Caki2 (cell line): ENCODE measurements around the gene KMT2A. TPM values are rescaled to one million over a fixed set of nuclear protein-coding genes. Genes with fewer than 3 reads are reported as not detected.
"Not testable (repeated sequence)": the region's sequence is repeated elsewhere in the genome, so short reads cannot be mapped to it uniquely, and the experiment has no call there.

ENCODE experiments used
- DNase-seq: peaks from one replicate; pipeline ENCODE4 v3.0.0-alpha.2; 2015; ENCODE audit warnings: low read depth
- in situ Hi-C: cut with HindIII; loops from 2 replicates; pipeline ENCODE4 v1.10.0; 2016; ENCODE audit warnings: low sequenced_read_pairs, low pct_unique_long_range_greater_than_20kb, mixed read lengths
- total RNA-seq: library from RNA; depleted of rRNA; stranded (reverse); fragments of >200 nt; shearing (Covaris generic); gene quantifications from 2 replicates; pipeline ENCODE4 v1.2.3, GENCODE V29; 2014; ENCODE audit warnings: low replicate concordance

Gene KMT2A
- total RNA-seq, 1 experiment from 2014 or later, result 20.3 TPM

DNA sequence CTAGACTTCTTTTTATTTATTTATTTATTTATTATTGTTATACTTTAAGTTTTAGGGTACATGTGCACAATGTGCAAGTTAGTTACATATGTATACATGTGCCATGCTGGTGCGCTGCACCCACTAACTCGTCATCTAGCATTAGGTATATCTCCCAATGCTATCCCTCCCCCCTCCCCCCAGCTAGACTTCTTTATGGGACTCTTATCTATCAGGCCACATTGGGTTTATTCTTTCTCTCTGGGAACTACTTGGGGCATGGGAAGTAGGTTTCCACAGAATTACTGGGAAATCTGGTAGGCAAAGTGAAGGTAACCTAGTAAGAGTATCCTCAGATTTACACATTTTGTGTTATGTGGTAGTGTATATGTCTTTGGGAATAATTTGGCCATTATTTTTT, 32.7 kb downstream of the KMT2A start:
- DNase-seq, in situ Hi-C loops: not testable (repeated sequence)

DNA sequence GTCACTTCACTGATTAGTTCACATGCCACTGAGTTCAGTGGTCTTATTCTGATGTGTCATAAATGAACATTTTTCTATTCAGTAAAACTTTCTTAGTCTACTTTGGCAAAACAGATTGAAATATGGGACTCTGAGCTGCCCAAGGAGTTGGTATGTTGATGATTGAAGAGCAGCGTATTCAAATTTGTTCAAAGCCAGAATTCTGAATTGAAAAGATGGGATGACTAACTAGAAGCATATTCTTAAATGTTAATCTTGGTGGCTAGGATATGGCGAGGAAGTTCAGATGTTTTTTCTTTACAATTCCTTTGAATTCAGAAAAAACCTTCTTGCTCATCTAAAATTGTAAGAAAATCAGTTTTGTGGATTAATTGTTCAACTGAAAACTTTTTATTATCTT, 34.7 kb downstream of the KMT2A start:
- no peak for DNase-seq
- in situ Hi-C loops, result no loop called here

DNA sequence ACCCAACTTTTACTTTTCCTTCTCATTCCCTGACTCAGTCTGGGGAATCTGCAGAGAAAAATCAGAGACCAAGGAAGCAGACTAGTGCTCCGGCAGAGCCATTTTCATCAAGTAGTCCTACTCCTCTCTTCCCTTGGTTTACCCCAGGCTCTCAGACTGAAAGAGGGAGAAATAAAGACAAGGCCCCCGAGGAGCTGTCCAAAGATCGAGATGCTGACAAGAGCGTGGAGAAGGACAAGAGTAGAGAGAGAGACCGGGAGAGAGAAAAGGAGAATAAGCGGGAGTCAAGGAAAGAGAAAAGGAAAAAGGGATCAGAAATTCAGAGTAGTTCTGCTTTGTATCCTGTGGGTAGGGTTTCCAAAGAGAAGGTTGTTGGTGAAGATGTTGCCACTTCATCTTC, 37.2 kb downstream of the KMT2A start:
- in situ Hi-C loops, result no loop called here
- no peak for DNase-seq

DNA sequence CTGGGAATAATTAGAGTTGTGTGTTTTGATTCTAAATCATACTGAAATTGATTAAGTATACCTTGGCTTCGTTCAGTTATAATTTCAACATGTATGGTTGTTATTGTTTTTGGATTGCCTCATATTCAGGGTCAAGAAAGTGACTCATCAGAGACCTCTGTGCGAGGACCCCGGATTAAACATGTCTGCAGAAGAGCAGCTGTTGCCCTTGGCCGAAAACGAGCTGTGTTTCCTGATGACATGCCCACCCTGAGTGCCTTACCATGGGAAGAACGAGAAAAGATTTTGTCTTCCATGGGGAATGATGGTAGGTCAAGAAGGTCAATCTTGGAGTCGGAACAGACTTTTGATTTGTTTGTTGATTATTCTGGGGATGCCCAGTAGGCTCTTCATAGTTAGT, 40.4 kb downstream of the KMT2A start:
- in situ Hi-C loops, result no loop called here
- DNase-seq, result no peak

DNA sequence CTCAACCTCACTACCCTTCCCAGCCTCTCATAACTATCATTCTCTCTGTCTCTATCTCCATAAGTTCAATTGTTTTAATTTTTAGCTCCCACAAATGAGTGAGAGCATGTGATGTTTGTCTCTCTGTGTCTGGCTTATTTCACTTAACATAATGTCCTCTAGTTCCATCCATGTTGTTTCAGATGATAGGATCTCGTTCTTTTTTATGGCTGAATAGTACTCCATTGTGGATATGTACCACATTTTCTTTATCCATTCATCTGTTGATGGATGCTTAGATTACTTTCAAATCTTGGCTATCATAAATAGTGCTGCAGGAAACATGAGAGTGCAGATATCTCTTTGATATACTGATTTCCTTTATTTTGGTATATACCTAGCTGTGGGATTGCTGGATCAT, 44.9 kb downstream of the KMT2A start:
- in situ Hi-C loops, result not testable (repeated sequence)

DNA sequence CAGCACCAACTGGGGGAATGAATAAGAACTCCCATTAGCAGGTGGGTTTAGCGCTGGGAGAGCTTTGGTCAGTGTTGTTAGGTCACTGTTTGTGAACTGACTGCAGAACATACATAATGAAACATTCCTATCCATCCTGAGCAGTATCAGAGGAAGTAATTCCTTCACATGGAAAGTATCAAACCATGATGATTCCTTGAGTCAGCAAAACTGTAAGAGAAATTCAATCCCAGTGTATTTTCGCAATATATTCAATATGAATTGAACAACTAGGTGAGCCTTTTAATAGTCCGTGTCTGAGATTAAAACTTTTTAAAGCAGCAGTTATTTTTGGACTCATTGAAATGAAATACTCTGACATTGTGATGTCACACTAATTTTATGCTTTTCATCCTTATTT, 48.1 kb downstream of the KMT2A start:
- DNase-seq, result no peak
- in situ Hi-C loops, result no loop called here

More for the DNA sequence above, 44.9 kb downstream of the KMT2A start:
- DNase-seq, result not testable (repeated sequence)

DNA sequence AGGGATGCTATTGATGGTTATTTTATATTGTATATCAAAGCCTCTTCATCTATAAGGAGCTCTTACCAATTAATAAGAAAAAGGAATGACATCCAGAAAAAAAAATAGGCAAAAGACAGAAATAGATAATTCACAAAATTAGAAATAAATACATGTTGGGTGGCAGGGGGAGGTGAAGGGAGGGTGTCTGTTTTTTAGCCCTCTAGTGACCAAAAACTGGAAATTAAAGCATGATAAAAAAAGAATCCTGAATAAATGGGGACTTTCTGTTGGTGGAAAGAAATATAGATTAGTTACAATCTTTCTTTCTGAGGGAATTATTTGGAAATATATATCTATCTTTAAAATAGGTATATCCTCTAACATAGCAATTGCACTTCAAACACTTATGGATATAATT, 49.0 kb downstream of the KMT2A start:
- in situ Hi-C loops, result no loop called here
- DNase-seq, result no peak

DNA sequence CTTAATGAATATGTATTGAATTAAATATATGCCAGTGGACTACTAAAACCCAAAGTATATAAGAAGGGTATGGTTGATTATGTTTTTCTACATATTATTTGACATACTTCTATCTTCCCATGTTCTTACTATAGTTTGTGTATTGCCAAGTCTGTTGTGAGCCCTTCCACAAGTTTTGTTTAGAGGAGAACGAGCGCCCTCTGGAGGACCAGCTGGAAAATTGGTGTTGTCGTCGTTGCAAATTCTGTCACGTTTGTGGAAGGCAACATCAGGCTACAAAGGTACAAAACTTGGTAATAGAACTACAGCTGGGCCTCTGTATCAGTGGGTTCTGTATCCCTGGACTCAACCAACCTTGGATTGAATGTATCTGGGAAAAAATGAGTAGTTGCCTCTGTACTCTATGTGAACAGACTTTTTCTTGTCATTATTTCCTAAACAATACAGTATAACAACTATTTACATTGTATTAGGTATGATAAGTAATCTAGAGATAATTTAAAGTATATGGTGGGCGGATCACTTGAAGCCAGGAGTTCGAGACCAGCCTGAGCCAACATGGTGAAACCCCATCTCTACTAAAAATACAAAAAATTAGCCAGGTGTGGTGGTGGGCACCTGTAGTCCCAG, 52.3 kb downstream of the KMT2A start:
- in situ Hi-C loops, result no loop called here
- DNase-seq, result peak; percentile 43

DNA sequence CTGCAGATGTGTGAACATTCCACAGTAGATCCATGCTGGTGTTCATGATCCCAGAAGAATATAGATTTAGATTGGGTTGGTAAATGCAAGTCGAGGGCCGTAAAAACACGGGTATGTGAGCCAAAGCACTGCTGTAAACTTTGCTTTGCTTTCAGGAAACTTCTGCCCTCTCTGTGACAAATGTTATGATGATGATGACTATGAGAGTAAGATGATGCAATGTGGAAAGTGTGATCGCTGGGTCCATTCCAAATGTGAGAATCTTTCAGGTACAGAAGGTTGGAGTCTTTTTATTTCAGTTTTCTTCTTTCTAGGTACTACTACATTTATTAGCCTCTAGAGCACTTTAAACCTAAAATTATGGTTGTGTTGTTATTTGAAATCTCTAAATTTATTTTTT, 54.7 kb downstream of the KMT2A start:
- in situ Hi-C loops, result no loop called here
- no peak for DNase-seq

DNA sequence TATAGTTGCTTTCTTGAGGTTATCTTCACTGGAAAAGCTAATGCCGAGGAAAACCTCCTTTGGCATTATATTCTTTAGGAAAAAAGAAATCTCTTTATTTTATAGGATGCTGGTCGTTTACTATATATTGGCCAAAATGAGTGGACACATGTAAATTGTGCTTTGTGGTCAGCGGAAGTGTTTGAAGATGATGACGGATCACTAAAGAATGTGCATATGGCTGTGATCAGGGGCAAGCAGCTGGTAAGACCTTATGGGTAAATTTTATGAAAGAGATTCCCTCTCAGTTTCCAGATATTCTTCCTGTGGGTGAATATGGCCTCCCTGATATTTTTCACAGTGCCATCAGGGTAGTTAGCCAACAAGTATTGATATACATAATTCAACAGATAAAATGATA, 61.5 kb downstream of the KMT2A start:
- no peak for DNase-seq

DNA sequence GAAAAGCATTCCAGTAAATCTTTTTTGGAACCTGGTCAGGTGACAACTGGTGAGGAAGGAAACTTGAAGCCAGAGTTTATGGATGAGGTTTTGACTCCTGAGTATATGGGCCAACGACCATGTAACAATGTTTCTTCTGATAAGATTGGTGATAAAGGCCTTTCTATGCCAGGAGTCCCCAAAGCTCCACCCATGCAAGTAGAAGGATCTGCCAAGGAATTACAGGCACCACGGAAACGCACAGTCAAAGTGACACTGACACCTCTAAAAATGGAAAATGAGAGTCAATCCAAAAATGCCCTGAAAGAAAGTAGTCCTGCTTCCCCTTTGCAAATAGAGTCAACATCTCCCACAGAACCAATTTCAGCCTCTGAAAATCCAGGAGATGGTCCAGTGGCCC, 66.9 kb downstream of the KMT2A start:
- in situ Hi-C loops, result no loop called here
- DNase-seq, result no peak

More for the DNA sequence above, 61.5 kb downstream of the KMT2A start:
- in situ Hi-C loops, result no loop called here

DNA sequence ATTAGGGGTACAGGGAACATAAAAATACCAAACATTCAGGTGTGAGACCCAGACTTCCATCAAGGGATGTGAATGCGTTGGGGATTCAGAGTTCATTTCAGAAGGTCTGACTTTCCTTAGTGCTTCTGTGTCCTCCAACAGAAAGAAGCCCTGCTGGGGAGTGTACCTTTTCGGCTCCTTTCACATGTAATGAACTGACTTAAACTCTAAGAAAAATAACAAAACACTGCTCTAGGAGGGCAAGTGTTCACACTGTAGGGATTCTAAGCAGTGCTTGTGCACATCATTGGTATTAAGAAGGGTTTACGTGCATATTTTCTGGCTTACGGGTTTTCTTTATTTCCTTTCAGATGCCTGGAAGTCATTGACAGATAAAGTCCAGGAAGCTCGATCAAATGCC, 75.3 kb downstream of the KMT2A start:
- in situ Hi-C loops, result no loop called here
- no peak for DNase-seq

DNA sequence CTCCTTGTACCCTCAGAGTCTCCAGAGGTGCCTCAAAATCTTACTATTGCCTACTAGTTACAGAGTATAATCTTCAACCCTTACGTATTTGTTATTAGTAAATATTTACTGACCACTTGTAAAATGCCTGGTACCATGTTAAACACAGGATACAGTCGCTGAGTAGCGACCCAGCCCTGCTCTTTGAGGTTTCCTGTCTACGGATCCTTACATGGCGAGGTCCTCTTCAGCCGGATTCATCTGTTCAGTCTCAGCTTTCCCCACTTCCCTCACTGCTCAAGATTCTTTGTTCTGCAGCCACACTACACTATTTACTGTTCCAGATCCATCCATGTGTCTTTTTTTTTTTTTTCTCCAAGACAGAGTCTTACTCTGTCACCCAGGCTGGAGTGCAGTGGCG, 77.8 kb downstream of the KMT2A start:
- DNase-seq, result no peak
- in situ Hi-C loops, result no loop called here

DNA sequence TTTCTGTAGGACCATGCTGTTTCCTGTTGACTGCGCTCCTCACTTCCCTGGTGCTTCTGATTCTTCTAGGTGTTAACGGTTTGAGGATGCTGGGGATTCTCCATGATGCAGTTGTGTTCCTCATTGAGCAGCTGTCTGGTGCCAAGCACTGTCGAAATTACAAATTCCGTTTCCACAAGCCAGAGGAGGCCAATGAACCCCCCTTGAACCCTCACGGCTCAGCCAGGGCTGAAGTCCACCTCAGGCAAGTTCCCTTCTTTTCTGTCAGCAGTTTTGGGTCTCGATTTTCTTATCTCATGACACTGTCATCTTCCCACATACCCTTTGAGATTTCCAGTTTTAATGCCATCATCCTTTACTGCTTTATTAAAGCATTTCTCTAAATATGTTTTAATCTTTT, 83.3 kb downstream of the KMT2A start:
- no peak for DNase-seq
- in situ Hi-C loops, result no loop called here

DNA sequence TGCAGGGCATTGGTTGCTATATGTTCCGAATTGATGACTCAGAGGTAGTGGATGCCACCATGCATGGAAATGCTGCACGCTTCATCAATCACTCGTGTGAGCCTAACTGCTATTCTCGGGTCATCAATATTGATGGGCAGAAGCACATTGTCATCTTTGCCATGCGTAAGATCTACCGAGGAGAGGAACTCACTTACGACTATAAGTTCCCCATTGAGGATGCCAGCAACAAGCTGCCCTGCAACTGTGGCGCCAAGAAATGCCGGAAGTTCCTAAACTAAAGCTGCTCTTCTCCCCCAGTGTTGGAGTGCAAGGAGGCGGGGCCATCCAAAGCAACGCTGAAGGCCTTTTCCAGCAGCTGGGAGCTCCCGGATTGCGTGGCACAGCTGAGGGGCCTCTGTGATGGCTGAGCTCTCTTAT, 85.6 kb downstream of the KMT2A start:
- in situ Hi-C loops, result no loop called here
- no peak for DNase-seq

DNA sequence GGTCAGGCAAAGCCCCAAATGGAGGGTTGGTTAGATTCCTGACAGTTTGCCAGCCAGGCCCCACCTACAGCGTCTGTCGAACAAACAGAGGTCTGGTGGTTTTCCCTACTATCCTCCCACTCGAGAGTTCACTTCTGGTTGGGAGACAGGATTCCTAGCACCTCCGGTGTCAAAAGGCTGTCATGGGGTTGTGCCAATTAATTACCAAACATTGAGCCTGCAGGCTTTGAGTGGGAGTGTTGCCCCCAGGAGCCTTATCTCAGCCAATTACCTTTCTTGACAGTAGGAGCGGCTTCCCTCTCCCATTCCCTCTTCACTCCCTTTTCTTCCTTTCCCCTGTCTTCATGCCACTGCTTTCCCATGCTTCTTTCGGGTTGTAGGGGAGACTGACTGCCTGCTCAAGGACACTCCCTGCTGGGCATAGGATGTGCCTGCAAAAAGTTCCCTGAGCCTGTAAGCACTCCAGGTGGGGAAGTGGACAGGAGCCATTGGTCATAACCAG, 86.3 kb downstream of the KMT2A start:
- peak; percentile 19 for DNase-seq
- in situ Hi-C loops, result no loop called here

DNA sequence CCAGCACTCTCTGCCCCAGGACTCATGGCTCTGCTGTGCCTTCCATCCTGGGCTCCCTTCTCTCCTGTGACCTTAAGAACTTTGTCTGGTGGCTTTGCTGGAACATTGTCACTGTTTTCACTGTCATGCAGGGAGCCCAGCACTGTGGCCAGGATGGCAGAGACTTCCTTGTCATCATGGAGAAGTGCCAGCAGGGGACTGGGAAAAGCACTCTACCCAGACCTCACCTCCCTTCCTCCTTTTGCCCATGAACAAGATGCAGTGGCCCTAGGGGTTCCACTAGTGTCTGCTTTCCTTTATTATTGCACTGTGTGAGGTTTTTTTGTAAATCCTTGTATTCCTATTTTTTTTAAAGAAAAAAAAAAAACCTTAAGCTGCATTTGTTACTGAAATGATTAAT, 88.1 kb downstream of the KMT2A start:
- no peak for DNase-seq
- in situ Hi-C loops, result no loop called here

DNA sequence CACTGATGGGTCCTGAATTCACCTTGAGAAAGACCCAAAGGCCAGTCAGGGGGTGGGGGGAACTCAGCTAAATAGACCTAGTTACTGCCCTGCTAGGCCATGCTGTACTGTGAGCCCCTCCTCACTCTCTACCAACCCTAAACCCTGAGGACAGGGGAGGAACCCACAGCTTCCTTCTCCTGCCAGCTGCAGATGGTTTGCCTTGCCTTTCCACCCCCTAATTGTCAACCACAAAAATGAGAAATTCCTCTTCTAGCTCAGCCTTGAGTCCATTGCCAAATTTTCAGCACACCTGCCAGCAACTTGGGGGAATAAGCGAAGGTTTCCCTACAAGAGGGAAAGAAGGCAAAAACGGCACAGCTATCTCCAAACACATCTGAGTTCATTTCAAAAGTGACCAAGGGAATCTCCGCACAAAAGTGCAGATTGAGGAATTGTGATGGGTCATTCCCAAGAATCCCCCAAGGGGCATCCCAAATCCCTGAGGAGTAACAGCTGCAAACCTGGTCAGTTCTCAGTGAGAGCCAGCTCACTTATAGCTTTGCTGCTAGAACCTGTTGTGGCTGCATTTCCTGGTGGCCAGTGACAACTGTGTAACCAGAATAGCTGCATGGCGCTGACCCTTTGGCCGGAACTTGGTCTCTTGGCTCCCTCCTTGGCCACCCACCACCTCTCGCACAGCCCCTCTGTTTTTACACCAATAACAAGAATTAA, 88.6 kb downstream of the KMT2A start:
- in situ Hi-C loops, result no loop called here
- no peak for DNase-seq

DNA sequence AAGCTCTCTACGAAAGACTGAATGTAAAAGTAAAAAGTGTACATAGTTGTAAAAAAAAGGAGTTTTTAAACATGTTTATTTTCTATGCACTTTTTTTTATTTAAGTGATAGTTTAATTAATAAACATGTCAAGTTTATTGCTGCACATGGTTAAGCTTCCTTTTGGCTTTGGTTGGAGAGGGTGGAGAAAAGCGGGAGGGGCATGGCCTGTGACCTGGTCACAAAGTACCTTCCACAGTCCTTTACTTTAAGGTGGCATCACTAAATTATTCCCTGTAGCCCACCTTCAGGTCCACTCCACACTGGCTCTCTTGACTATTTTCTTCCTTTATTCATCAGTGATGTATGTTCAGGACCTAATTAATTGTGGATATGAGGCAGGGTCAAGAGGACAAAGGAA, 90.4 kb downstream of the KMT2A start:
- no peak for DNase-seq
- in situ Hi-C loops, result no loop called here

DNA sequence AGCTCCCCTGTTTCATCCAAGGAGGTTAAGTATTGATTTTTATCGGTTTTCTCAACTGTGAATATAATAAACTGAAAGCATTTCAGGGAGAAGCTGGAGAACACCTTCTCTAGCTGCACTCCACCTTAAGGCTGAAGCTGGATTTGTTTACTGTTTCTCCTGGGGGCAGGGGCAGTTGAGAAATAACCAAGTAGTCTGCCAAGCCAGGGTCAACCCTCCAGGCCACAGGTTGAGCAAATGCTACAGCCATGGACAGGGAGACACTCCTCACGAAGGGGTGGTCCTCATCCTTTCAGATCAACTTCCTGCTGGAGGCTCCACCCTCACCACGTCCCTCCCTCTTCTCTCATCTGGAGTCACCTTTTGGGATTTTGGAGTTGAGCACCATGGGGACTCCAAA, 90.8 kb downstream of the KMT2A start, which contains the start of gene TTC36:
TTC36 (plus strand) TSS at position 366 of the 400 bp plus-strand sequence; CDS start at position 387, 21 bp downstream.
- in situ Hi-C loops, result no loop called here
- no peak for DNase-seq
